Cardiac fibroblast (primary cell): ENCODE results near the gene PTGR2.

Experiments used
- DNase-seq, 2 donors: peaks; one replicate each; pipeline versions ENCODE4 v3.0.0 to v3.0.0-alpha.2; 2010; ENCODE audit warnings: low read depth in 2 of 2
- H3K4me3 ChIP-seq, 2 donors: replicated peaks in 1 of 2; 1 replicate in 1 of 2; 2 replicates in 1 of 2; pipeline ENCODE4 v1.5.1; 2011; ENCODE audit warnings: low read depth in 2 of 2, low read length in 2 of 2, mild to moderate bottlenecking in 2 of 2, moderate library complexity in 1 of 2
- CTCF ChIP-seq: IDR thresholded peaks from one replicate; pipeline ENCODE4 v1.5.1; 2011; ENCODE audit warnings: low read depth, mild to moderate bottlenecking, low read length, inconsistent platforms

The PTGR2 gene

GRCh38 chr14:73879027-73879426 is 27.4 kb downstream of the PTGR2 start:
- H3K4me3 ChIP-seq, result no peak overlapping the region
- DNase-seq, result no peak
- TF ChIP-seq CTCF, result no peak

GRCh38 chr14:73884438-73885190 is 33.0 kb downstream of the PTGR2 start:
- H3K4me3 ChIP-seq, result no peak overlapping the region
- DNase-seq, result no peak
- no peak for TF ChIP-seq CTCF

- peak within 1 kb of the TSS; percentile 83 to 87 for H3K4me3 ChIP-seq
- peak; percentile 98 to 99 for DNase-seq
- no peak for TF ChIP-seq CTCF
These were observed 35.1 kb downstream of the PTGR2 start, which contains the start of gene ZNF410 for GRCh38 chr14:73886449-73887317. Gene ZNF410 (plus strand): TSS chr14:73886859. CDS start chr14:73892176, 5,317 bp downstream.

GRCh38 chr14:73887318-73887616 is 35.6 kb downstream of the PTGR2 start:
- H3K4me3 ChIP-seq, result peak overlapping the region; percentile 83 to 87
- no peak for DNase-seq
- TF ChIP-seq CTCF, result no peak

GRCh38 chr14:73887694-73888459 is 36.2 kb downstream of the PTGR2 start:
- H3K4me3 ChIP-seq, result peak overlapping the region; percentile 83 to 87
- no peak for TF ChIP-seq CTCF
- peak in 1 of 2 donors; percentile 12 for DNase-seq

- no peak for TF ChIP-seq CTCF
- peak; percentile 18 to 35 for DNase-seq
- H3K4me3 ChIP-seq, result peak overlapping the region in 1 of 2 donors; percentile 87
These were observed 36.8 kb downstream of the PTGR2 start for GRCh38 chr14:73888460-73888725.
